Measurements from ENCODE around the gene CCRL2.
A peak's percentile ranks its signal among the peaks of the same experiment; 100 is the strongest.

Gene CCRL2

GRCh38 chr3:46405301-46406019 is 1.6 kb upstream of the CCRL2 start:
- no peak overlapping the region for H3K27ac ChIP-seq (ENCODE audit: low read length)
- H3K36me3 ChIP-seq (ENCODE audit: control insufficient read depth in 2 of 2, insufficient read depth in 2 of 2, low read length in 2 of 2): no peaks in the 10 kb centered on the region
- no peak overlapping the region for H3K9ac ChIP-seq (ENCODE audit: low read length in 2 of 2)
- peaks cover 2 to 5% of the 10 kb centered on the region in 2 donors for H3K27me3 ChIP-seq (ENCODE audit: control insufficient read depth in 1 of 2, insufficient read depth in 2 of 2, low read length in 2 of 2)
- H3K4me3 ChIP-seq (ENCODE audit: low read length in 2 of 2): no peak overlapping the region
- peaks cover 14% of the 10 kb centered on the region for H3K4me1 ChIP-seq (ENCODE audit: control insufficient read depth, insufficient read depth, low read length)
- H3K9me3 ChIP-seq (ENCODE audit: control insufficient read depth in 2 of 2, low read length in 2 of 2): no peaks in the 10 kb centered on the region

- Histone ChIP-seq H3K4me1 (ENCODE audit: control insufficient read depth, insufficient read depth, low read length) (peaks cover 14% of the 10 kb centered on the region), H3K9ac (ENCODE audit: low read length in 2 of 2) (no peak overlapping the region)
Measured at GRCh38 chr3:46406443-46406787, 644 bp upstream of the CCRL2 start.

GRCh38 chr3:46407970-46408369 is 911 bp downstream of the CCRL2 start:
- Histone ChIP-seq H3K27ac (ENCODE audit: low read length) (no peak overlapping the region), H3K9ac (ENCODE audit: low read length in 2 of 2) (no peak overlapping the region), H3K4me3 (ENCODE audit: low read length in 2 of 2) (peak overlapping the region in 1 of 2 donors; percentile 22)

More at GRCh38 chr3:46406443-46406787, 644 bp upstream of the CCRL2 start:
- Histone ChIP-seq H3K27ac (ENCODE audit: low read length) (no peak overlapping the region), H3K27me3 (ENCODE audit: control insufficient read depth in 1 of 2, insufficient read depth in 2 of 2, low read length in 2 of 2) (peaks cover 2 to 7% of the 10 kb centered on the region in 2 donors), H3K9me3 (ENCODE audit: control insufficient read depth in 2 of 2, low read length in 2 of 2) (no peaks in the 10 kb centered on the region), H3K4me3 (ENCODE audit: low read length in 2 of 2) (no peak overlapping the region), H3K36me3 (ENCODE audit: control insufficient read depth in 2 of 2, insufficient read depth in 2 of 2, low read length in 2 of 2) (no peaks in the 10 kb centered on the region)

GRCh38 chr3:46408853-46409252 is 1.8 kb downstream of the CCRL2 start:
- no peak overlapping the region for H3K9ac ChIP-seq (ENCODE audit: low read length in 2 of 2)
- no peak overlapping the region for H3K4me3 ChIP-seq (ENCODE audit: low read length in 2 of 2)
- H3K36me3 ChIP-seq (ENCODE audit: control insufficient read depth in 2 of 2, insufficient read depth in 2 of 2, low read length in 2 of 2): no peaks in the 10 kb centered on the region
- H3K4me1 ChIP-seq (ENCODE audit: control insufficient read depth, insufficient read depth, low read length): peaks cover 14% of the 10 kb centered on the region
- H3K27ac ChIP-seq (ENCODE audit: low read length): no peak overlapping the region
- peaks cover 2 to 7% of the 10 kb centered on the region in 2 donors for H3K27me3 ChIP-seq (ENCODE audit: control insufficient read depth in 1 of 2, insufficient read depth in 2 of 2, low read length in 2 of 2)
- no peaks in the 10 kb centered on the region for H3K9me3 ChIP-seq (ENCODE audit: control insufficient read depth in 2 of 2, low read length in 2 of 2)

More at GRCh38 chr3:46407970-46408369, 911 bp downstream of the CCRL2 start:
- no peaks in the 10 kb centered on the region for H3K36me3 ChIP-seq (ENCODE audit: control insufficient read depth in 2 of 2, insufficient read depth in 2 of 2, low read length in 2 of 2)
- peaks cover 2 to 7% of the 10 kb centered on the region in 2 donors for H3K27me3 ChIP-seq (ENCODE audit: control insufficient read depth in 1 of 2, insufficient read depth in 2 of 2, low read length in 2 of 2)
- no peaks in the 10 kb centered on the region for H3K9me3 ChIP-seq (ENCODE audit: control insufficient read depth in 2 of 2, low read length in 2 of 2)
- peaks cover 14% of the 10 kb centered on the region for H3K4me1 ChIP-seq (ENCODE audit: control insufficient read depth, insufficient read depth, low read length)

GRCh38 chr3:46409739-46410489 is 2.9 kb downstream of the CCRL2 start:
- no peak overlapping the region for H3K4me3 ChIP-seq (ENCODE audit: low read length in 2 of 2)
- no peak overlapping the region for H3K27ac ChIP-seq (ENCODE audit: low read length)
- no peak overlapping the region for H3K9ac ChIP-seq (ENCODE audit: low read length in 2 of 2)
- no peaks in the 10 kb centered on the region for H3K9me3 ChIP-seq (ENCODE audit: control insufficient read depth in 2 of 2, low read length in 2 of 2)
- peaks cover 14% of the 10 kb centered on the region for H3K4me1 ChIP-seq (ENCODE audit: control insufficient read depth, insufficient read depth, low read length)
- H3K27me3 ChIP-seq (ENCODE audit: control insufficient read depth in 1 of 2, insufficient read depth in 2 of 2, low read length in 2 of 2): peaks cover 2 to 7% of the 10 kb centered on the region in 2 donors
- H3K36me3 ChIP-seq (ENCODE audit: control insufficient read depth in 2 of 2, insufficient read depth in 2 of 2, low read length in 2 of 2): no peaks in the 10 kb centered on the region

- H3K9ac ChIP-seq (ENCODE audit: low read length in 2 of 2): no peak overlapping the region
- peaks cover 2 to 7% of the 10 kb centered on the region in 2 donors for H3K27me3 ChIP-seq (ENCODE audit: control insufficient read depth in 1 of 2, insufficient read depth in 2 of 2, low read length in 2 of 2)
- H3K27ac ChIP-seq (ENCODE audit: low read length): no peak overlapping the region
- no peaks in the 10 kb centered on the region for H3K36me3 ChIP-seq (ENCODE audit: control insufficient read depth in 2 of 2, insufficient read depth in 2 of 2, low read length in 2 of 2)
- no peak overlapping the region for H3K4me3 ChIP-seq (ENCODE audit: low read length in 2 of 2)
- H3K4me1 ChIP-seq (ENCODE audit: control insufficient read depth, insufficient read depth, low read length): peaks cover 11% of the 10 kb centered on the region
- no peaks in the 10 kb centered on the region for H3K9me3 ChIP-seq (ENCODE audit: control insufficient read depth in 2 of 2, low read length in 2 of 2)
Measured at GRCh38 chr3:46410669-46411068, 3.6 kb downstream of the CCRL2 start.

GRCh38 chr3:46411271-46411670 is 4.2 kb downstream of the CCRL2 start:
- Histone ChIP-seq H3K4me3 (ENCODE audit: low read length in 2 of 2) (no peak overlapping the region), H3K27ac (ENCODE audit: low read length) (no peak overlapping the region), H3K36me3 (ENCODE audit: control insufficient read depth in 2 of 2, insufficient read depth in 2 of 2, low read length in 2 of 2) (no peaks in the 10 kb centered on the region), H3K9me3 (ENCODE audit: control insufficient read depth in 2 of 2, low read length in 2 of 2) (no peaks in the 10 kb centered on the region), H3K9ac (ENCODE audit: low read length in 2 of 2) (no peak overlapping the region), H3K27me3 (ENCODE audit: control insufficient read depth in 1 of 2, insufficient read depth in 2 of 2, low read length in 2 of 2) (peaks cover 2 to 7% of the 10 kb centered on the region in 2 donors), H3K4me1 (ENCODE audit: control insufficient read depth, insufficient read depth, low read length) (peaks cover 11% of the 10 kb centered on the region)

- Histone ChIP-seq H3K4me1 (ENCODE audit: control insufficient read depth, insufficient read depth, low read length) (peaks cover 4% of the 10 kb centered on the region), H3K27ac (ENCODE audit: low read length) (no peak overlapping the region), H3K9ac (ENCODE audit: low read length in 2 of 2) (no peak overlapping the region), H3K36me3 (ENCODE audit: control insufficient read depth in 2 of 2, insufficient read depth in 2 of 2, low read length in 2 of 2) (no peaks in the 10 kb centered on the region), H3K27me3 (ENCODE audit: control insufficient read depth in 1 of 2, insufficient read depth in 2 of 2, low read length in 2 of 2) (peaks cover 2 to 7% of the 10 kb centered on the region in 2 donors), H3K4me3 (ENCODE audit: low read length in 2 of 2) (no peak overlapping the region), H3K9me3 (ENCODE audit: control insufficient read depth in 2 of 2, low read length in 2 of 2) (no peaks in the 10 kb centered on the region)
Measured at GRCh38 chr3:46412786-46413298, 5.8 kb downstream of the CCRL2 start.

GRCh38 chr3:46413951-46414350 is 6.9 kb downstream of the CCRL2 start:
- H3K27ac ChIP-seq (ENCODE audit: low read length): no peak overlapping the region
- H3K27me3 ChIP-seq (ENCODE audit: control insufficient read depth in 1 of 2, insufficient read depth in 2 of 2, low read length in 2 of 2): peaks cover 0 to 7% of the 10 kb centered on the region in 2 donors
- H3K9me3 ChIP-seq (ENCODE audit: control insufficient read depth in 2 of 2, low read length in 2 of 2): no peaks in the 10 kb centered on the region
- H3K36me3 ChIP-seq (ENCODE audit: control insufficient read depth in 2 of 2, insufficient read depth in 2 of 2, low read length in 2 of 2): no peaks in the 10 kb centered on the region
- H3K4me3 ChIP-seq (ENCODE audit: low read length in 2 of 2): no peak overlapping the region
- H3K9ac ChIP-seq (ENCODE audit: low read length in 2 of 2): no peak overlapping the region
- no peaks in the 10 kb centered on the region for H3K4me1 ChIP-seq (ENCODE audit: control insufficient read depth, insufficient read depth, low read length)

- Histone ChIP-seq H3K9ac (ENCODE audit: low read length in 2 of 2) (no peak overlapping the region), H3K27ac (ENCODE audit: low read length) (no peak overlapping the region), H3K36me3 (ENCODE audit: control insufficient read depth in 2 of 2, insufficient read depth in 2 of 2, low read length in 2 of 2) (no peaks in the 10 kb centered on the region), H3K27me3 (ENCODE audit: control insufficient read depth in 1 of 2, insufficient read depth in 2 of 2, low read length in 2 of 2) (peaks cover 0 to 7% of the 10 kb centered on the region in 2 donors), H3K4me1 (ENCODE audit: control insufficient read depth, insufficient read depth, low read length) (no peaks in the 10 kb centered on the region), H3K4me3 (ENCODE audit: low read length in 2 of 2) (no peak overlapping the region), H3K9me3 (ENCODE audit: control insufficient read depth in 2 of 2, low read length in 2 of 2) (no peaks in the 10 kb centered on the region)
Measured at GRCh38 chr3:46414739-46415138, 7.7 kb downstream of the CCRL2 start.

Data from stomach smooth muscle (tissue), 2 donors.